Stomach (tissue), 9 donors: ENCODE data around the gene ROBO1. TPM values are rescaled to one million over a fixed set of nuclear protein-coding genes. Genes with fewer than 3 reads are reported as not detected.
A peak's percentile ranks its signal among the peaks of the same experiment; 100 is the strongest.

Experiments
- DNase-seq, 2 donors: peaks; one replicate each; pipeline versions ENCODE4 v3.0.0 to v3.0.0-alpha.2; 2013 to 2019
- H3K27ac ChIP-seq, 5 donors: fragments of 200-600 bp in 4 of 5; sonication (generic) in 4 of 5; one replicate each; pipeline ENCODE4 v1.5.1; 2013 to 2019; ENCODE audit warnings: mild to moderate bottlenecking in 1 of 5, moderate library complexity in 1 of 5
- H3K27me3 ChIP-seq, 3 donors: fragments of 200-600 bp; sonication (generic); one replicate each; pipeline ENCODE4 v1.5.1; 2017 to 2019; ENCODE audit warnings: mixed run types in 1 of 3
- H3K36me3 ChIP-seq, 4 donors: fragments of 200-600 bp; sonication (generic); 1 replicate in 3 of 4; 2 replicates in 1 of 4; pipeline ENCODE4 v1.5.1; 2016 to 2019
- H3K4me1 ChIP-seq, 4 donors: fragments of 200-600 bp; sonication (generic); one replicate each; pipeline ENCODE4 v1.5.1; 2016 to 2019
- H3K4me3 ChIP-seq, 4 donors: fragments of 200-600 bp; sonication (generic) in 3 of 4; one replicate each; pipeline ENCODE4 v1.5.1; 2016 to 2019; ENCODE audit warnings: mild to moderate bottlenecking in 1 of 4
- H3K9me3 ChIP-seq, 4 donors: fragments of 200-600 bp; sonication (generic); one replicate each; pipeline ENCODE4 v1.5.1; 2016 to 2019
- EP300 ChIP-seq: sonication (generic); formaldehyde crosslinking; IDR thresholded peaks from one replicate; pipeline ENCODE4 v1.6.1; 2017; ENCODE audit warnings: antibody characterized with exemption
- POLR2A ChIP-seq, 4 donors: fragments of 450-650 bp; IDR thresholded peaks; one replicate each; pipeline ENCODE4 v1.6.1; 2016; ENCODE audit warnings: antibody characterized with exemption in 4 of 4, control low read depth in 2 of 4, mild to moderate bottlenecking in 1 of 4, moderate library complexity in 1 of 4
- POLR2AphosphoS5 ChIP-seq, 3 donors: sonication (generic); formaldehyde crosslinking; IDR thresholded peaks; one replicate each; pipeline ENCODE4 v1.6.1; 2016; ENCODE audit warnings: antibody characterized with exemption in 3 of 3
- WGBS, 5 donors: extraction: QIAGEN DNeasy Blood & Tissue Kit in 3 of 5; methylation state at CpG; one replicate each; pipeline versions ENCODE4 v1.1.5 to v1.1.7; 2013 to 2018; 5-methylcytosine and 5-hydroxymethylcytosine counted together
- intact Hi-C: fragments of 100-400 bp; cut with DNase I; formaldehyde crosslinking; loops from one replicate; pipeline ENCODE4 v1.15.1; 2023; ENCODE audit warnings: low total_unique reads
- polyA plus RNA-seq, 3 donors: library from polyadenylated mRNA; stranded (reverse); fragments of 200-250 nt; gene quantifications; one replicate each; pipeline ENCODE4 v1.2.3, GENCODE V29; 2013
- total RNA-seq, 5 donors: library from RNA; depleted of rRNA; stranded (reverse); fragments of >200 nt; gene quantifications; one replicate each; pipeline versions ENCODE4 v1.1.0 to v1.2.3, GENCODE V29; 2014 to 2016
- TF ChIP-seq, protein P1 (sequence below), 7 experiments: fragments of 450-650 bp in 4 of 7; fragments of 200-600 bp in 3 of 7; sonication (generic) in 3 of 7; IDR thresholded peaks; one replicate each; pipeline ENCODE4 v1.5.1; 2016 to 2019; ENCODE audit warnings: antibody characterized with exemption in 7 of 7, control low read depth in 2 of 7, mild to moderate bottlenecking in 1 of 7
- donor health status: healthy with polysubstance abuse.
- donor health status: Bipolar disorder and iron deficiency.
- donor health status: healthy.

The ROBO1 gene
- total and polyA plus RNA-seq, 8 donors = 2.0 to 174 (median 4.5) TPM

DNA sequence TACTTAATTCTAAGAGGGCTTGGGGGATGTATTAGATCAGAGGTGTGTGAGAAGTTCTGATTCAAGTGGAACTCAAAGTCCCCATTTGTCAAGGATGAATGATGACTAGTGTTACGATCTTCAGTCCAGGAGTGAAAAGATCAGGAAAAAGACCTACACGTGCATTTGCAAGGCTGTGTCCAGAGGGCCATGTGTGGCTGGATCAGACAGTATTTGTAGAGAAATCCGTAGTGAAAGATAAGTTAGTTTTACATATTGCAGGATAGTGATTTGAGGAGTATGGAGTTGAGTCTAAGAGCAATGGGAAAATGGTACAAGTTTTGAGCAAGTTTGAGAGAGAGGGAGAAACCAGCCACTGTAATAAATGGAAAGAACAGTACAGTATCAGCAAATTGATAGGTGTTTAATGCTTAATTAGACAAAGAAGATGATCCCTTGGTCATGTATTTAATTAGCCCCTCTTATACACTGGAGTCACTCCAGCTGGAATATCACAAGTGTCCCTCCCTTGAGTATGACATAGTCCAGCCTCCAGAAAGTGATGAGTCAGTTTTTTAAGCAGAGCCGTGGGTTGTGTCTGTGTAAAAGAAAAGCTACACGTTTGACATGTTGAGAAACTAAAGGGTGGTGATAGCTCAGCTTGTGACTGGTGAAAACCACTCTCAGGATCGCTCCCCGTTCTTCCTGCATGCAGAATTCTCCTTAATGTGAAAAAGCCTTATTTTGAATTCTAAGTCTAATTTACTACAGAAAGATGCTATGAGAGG is 348.8 kb downstream of the ROBO1 start:
- Histone ChIP-seq H3K27ac (no peak overlapping the region), H3K9me3 (no peaks in the 10 kb centered on the region), H3K4me3 (no peak overlapping the region), H3K36me3 (no peaks in the 10 kb centered on the region), H3K4me1 (no peaks in the 10 kb centered on the region), H3K27me3 (no peaks in the 10 kb centered on the region)
- intact Hi-C loops = no loop called here
- TF ChIP-seq EP300 (no peak), POLR2AphosphoS5 (IDR thresholded peaks at IDR 0.05) (peak in 1 of 3 donors; percentile 16)
- TF ChIP-seq, protein P1, sequence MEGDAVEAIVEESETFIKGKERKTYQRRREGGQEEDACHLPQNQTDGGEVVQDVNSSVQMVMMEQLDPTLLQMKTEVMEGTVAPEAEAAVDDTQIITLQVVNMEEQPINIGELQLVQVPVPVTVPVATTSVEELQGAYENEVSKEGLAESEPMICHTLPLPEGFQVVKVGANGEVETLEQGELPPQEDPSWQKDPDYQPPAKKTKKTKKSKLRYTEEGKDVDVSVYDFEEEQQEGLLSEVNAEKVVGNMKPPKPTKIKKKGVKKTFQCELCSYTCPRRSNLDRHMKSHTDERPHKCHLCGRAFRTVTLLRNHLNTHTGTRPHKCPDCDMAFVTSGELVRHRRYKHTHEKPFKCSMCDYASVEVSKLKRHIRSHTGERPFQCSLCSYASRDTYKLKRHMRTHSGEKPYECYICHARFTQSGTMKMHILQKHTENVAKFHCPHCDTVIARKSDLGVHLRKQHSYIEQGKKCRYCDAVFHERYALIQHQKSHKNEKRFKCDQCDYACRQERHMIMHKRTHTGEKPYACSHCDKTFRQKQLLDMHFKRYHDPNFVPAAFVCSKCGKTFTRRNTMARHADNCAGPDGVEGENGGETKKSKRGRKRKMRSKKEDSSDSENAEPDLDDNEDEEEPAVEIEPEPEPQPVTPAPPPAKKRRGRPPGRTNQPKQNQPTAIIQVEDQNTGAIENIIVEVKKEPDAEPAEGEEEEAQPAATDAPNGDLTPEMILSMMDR (IDR thresholded peaks at IDR 0.05) = no peak
- peak in 1 of 2 donors; percentile 35 for DNase-seq
- 52 to 62% (median 60%) methylated on average over 7 of the region's 7 CpGs for WGBS, 5 donors

DNA sequence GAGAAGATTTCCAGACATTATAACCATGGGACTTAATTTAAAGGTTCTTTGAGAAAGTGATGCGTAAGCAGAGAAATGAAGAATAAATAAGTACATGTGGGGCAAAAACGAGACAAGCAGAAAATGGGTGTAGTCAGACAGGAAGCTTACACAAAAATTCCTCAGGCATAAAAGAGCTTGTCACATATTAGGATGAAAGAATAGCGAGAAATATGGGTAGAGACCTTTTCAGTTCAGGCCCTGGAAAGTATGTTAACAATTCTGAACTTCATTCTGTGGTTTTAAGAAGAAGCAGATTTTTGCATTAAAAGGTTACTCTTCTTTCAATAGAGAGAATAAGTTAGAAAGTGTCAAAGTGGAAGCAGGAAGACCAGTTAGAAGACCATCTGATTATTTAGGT is 352.4 kb downstream of the ROBO1 start:
- Histone ChIP-seq H3K9me3 (no peaks in the 10 kb centered on the region), H3K27ac (no peak overlapping the region), H3K36me3 (no peaks in the 10 kb centered on the region), H3K27me3 (no peaks in the 10 kb centered on the region), H3K4me3 (no peak overlapping the region), H3K4me1 (no peaks in the 10 kb centered on the region)
- no peak for DNase-seq
- 35 to 68% (median 58%) methylated on average over 3 of the region's 3 CpGs for WGBS, 5 donors
- intact Hi-C loops = no loop called here
- TF ChIP-seq POLR2A (IDR thresholded peaks at IDR 0.05) (no peak), POLR2AphosphoS5 (IDR thresholded peaks at IDR 0.05) (no peak), EP300 (no peak)
- TF ChIP-seq, protein P1 (IDR thresholded peaks at IDR 0.05) = no peak

DNA sequence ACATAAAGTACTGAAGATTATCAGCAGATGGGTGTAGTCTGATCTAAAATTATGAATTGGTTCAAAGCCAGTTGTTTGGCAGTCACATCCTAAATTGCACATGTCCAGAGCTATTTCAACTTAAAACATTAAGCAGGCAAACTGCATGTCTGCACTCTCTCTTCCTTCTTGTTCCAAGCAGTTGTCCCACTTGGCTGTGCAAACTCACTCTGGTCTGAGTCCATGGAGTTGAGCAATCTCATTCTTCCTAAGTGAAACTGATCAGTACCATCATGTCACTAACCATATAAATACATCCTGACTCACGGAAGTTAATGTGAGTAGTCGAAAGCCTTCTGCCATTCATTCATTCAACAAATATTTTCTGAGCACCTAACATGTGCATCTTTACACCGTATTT is 353.0 kb downstream of the ROBO1 start:
- no peak for TF ChIP-seq POLR2A (IDR thresholded peaks at IDR 0.05)
- TF ChIP-seq POLR2AphosphoS5 (IDR thresholded peaks at IDR 0.05) = peak in 1 of 3 donors; percentile 80
- intact Hi-C loops = no loop called here
- Histone ChIP-seq H3K27me3 (no peaks in the 10 kb centered on the region), H3K4me1 (no peaks in the 10 kb centered on the region), H3K4me3 (no peak overlapping the region), H3K9me3 (no peaks in the 10 kb centered on the region), H3K27ac (no peak overlapping the region), H3K36me3 (no peaks in the 10 kb centered on the region)
- WGBS, 5 donors = 63 to 82% (median 82%) methylated on average over 3 of the region's 3 CpGs
- DNase-seq = peak in 1 of 2 donors; percentile 66

DNA sequence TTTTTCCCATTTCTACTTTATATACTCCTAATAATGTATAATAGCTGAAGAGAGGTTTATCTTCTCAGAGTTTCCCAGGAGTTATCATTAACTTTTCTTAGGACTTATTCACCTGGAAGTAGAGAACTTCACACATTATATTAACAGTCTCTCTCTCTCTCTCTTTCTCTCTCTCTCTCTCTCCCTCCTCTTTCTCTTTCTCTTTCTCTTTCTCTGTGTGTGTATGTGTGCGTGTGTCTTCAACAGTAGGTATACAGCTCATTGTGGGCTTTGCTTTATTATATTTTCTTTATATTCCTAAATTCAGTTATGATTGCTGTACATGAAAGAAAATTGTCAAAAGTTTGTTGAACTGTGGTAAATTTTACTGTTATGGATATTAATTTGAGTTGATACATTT is 353.8 kb downstream of the ROBO1 start:
- TF ChIP-seq POLR2AphosphoS5 (IDR thresholded peaks at IDR 0.05) (no peak), EP300 (no peak), POLR2A (IDR thresholded peaks at IDR 0.05) (no peak)
- TF ChIP-seq, protein P1 (IDR thresholded peaks at IDR 0.05) = no peak
- 68 to 87% (median 84%) methylated on average over 1 of the region's 1 CpG for WGBS, 5 donors

DNA sequence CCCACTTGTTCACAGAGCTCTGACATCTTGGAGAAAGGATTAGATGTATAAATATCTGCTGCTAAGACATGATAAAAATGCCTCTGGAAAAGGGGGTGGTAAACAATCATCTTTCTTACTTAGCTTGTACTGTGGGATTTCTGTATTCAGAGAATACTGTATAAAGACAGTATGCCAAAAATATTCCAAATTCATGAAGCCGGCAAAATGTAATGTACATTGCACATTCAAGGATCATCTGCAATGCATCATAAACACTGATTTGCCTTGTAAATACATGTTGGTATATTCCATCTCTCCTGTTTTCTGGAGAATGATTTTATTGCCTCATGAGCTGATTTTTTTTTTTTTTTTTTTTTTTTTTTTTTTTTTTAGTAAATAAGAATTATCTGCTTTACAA is 355.3 kb downstream of the ROBO1 start:
- Histone ChIP-seq H3K36me3 (no peaks in the 10 kb centered on the region), H3K4me3 (no peak overlapping the region), H3K27me3 (no peaks in the 10 kb centered on the region), H3K9me3 (no peaks in the 10 kb centered on the region), H3K27ac (no peak overlapping the region), H3K4me1 (no peaks in the 10 kb centered on the region)
- no peak for DNase-seq
- TF ChIP-seq POLR2AphosphoS5 (IDR thresholded peaks at IDR 0.05) = no peak
- no peak for TF ChIP-seq POLR2A (IDR thresholded peaks at IDR 0.05)
- TF ChIP-seq, protein P1 (IDR thresholded peaks at IDR 0.05) = no peak
- TF ChIP-seq EP300 = no peak
- 0% methylated on average over 1 of the region's 1 CpG for WGBS, 5 donors
- intact Hi-C loops = no loop called here

More for the DNA sequence above, 353.8 kb downstream of the ROBO1 start:
- no peaks in the 10 kb centered on the region for H3K4me1 ChIP-seq
- no peaks in the 10 kb centered on the region for H3K9me3 ChIP-seq
- no peak overlapping the region for H3K4me3 ChIP-seq
- H3K27ac ChIP-seq = no peak overlapping the region
- H3K36me3 ChIP-seq = no peaks in the 10 kb centered on the region
- no peaks in the 10 kb centered on the region for H3K27me3 ChIP-seq
- no peak for DNase-seq
- intact Hi-C loops = no loop called here
